T47D (cell line): ENCODE results near the gene SH3PXD2B.
"Not testable (repeated sequence)": the region's sequence is repeated elsewhere in the genome, so short reads cannot be mapped to it uniquely, and the experiment has no call there.

Experiments used
- DNase-seq, 2 experiments: peaks; one replicate each; pipeline versions ENCODE4 v3.0.0 to v3.0.0-alpha.2; 2011 to 2012; ENCODE audit warnings: low read depth in 1 of 2, low spot score in 1 of 2
- JUND ChIP-seq: IDR thresholded peaks from 2 replicates; pipeline ENCODE4 v1.6.1; 2012; ENCODE audit warnings: low read depth
- in situ Hi-C: cut with HindIII; loops from 2 replicates; pipeline ENCODE4 v1.10.0; 2016; ENCODE audit warnings: low sequenced_read_pairs, low pct_unique_long_range_greater_than_20kb

The SH3PXD2B gene

DNA sequence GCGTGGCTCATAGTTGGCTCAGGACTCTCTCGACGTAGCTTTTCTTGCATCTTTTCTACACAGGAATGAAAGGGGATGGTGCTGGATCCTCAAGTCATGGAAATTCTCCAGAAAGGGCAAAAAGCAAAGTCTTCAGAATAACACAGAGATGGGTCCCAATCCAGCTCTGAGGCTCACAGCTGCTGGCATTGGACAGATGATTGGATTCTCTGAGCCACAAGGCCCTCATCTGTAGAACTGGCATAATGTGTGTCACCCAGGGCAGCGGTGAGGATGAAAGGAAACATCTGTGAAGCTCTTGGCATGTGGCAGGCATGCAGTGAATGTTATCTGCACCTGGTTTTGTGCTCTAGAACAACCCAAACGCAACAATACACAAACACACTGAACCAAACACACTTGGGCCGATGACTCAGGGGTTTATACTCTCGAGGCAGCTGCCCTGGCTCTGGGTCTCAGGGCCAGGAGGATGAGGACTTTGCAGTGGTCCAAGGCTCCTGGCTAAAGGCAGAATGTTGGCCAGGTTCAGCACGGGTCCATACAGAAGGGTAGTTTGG, 106.8 kb downstream of the SH3PXD2B start:
- DNase-seq, result no peak
- in situ Hi-C loops, result no loop called here
- TF ChIP-seq JUND, result no peak

DNA sequence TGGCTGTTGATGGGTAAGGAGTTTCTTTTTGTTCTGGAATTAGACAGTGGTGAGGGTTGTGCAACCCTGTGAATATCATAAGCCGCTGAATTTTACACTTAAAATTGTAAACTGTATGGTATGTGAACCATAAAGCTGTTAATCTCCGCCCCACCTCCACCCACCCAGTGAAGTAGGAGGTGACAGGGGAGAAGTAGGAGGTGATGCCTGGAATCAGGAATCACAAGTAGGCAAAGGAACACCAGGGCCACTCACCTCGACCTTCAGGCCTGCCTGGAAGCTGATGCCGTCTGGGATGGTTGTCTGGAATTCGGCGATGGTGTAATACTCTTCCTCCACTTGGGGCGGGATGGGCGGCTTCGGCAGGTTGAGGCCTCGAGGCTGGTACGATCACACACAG, 108.4 kb downstream of the SH3PXD2B start:
- DNase-seq, result no peak
- in situ Hi-C loops, result no loop called here
- TF ChIP-seq JUND, result no peak

DNA sequence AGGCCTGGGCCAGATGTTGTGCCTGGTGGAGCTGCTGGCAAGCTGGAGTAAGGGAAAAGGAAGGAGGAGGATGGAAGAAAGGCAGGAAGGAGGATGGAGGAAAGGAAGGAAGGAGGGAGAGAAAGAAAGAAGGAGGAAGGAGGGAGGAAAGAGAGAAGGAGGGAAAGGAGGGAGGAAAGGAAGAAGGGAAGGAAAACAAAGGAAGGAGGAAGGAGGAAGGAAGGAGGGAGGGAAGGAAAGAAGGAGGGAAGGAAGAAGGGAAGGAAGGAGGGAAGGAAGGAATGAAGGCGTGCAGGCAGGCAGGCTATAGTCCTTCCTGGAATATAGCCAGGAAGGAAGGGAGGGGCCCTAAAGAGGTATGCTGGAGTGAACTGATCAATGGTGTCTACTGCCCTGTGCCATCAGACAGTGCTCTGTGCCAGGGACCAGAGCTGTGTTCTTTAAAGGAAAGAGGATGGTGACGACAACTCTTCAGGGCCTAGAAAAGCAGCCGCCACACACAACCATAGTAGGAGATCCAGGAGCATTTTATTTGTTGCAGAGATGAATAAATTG, 109.4 kb downstream of the SH3PXD2B start:
- in situ Hi-C loops, result no loop called here
- no peak for TF ChIP-seq JUND

DNA sequence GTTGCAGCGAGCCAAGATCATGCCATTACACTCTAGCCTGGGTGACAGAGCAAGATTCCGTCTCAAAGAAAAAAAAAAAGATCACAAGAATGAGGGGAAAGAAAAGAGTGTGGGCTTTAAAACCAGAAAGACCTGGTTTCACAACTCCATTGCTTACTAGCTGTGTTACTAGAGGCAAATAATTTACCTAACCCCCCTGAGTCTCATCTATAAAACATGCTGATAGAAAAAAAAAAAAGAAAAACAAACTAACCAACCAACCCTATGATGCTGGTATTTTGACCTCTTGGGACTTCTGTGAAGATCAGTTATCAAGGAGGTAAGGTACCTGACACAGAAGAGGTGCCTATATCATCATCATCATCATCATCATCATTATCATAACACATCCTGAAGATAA, 110.6 kb downstream of the SH3PXD2B start:
- in situ Hi-C loops, result no loop called here
- no peak for TF ChIP-seq JUND
- DNase-seq, result no peak

More for the DNA sequence above, 109.4 kb downstream of the SH3PXD2B start:
- DNase-seq, result no peak

DNA sequence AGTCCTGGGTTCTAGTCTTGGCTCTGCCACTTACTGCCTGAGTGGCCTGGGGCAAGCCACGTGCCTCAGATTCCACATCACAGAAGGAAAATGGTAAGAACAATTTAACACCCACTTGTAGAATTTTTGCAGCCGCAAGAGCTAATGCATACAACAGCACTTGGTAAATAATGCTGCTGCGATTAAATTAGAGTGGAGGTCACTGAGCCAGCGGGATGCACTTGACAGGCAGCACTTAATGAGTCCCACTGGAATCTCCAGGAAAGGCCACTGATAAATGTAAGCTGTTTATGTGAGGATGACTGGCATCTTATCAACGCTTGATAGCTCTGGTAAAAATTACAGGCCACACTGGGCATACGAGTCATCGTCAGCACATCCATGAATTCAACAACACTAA, 111.4 kb downstream of the SH3PXD2B start:
- in situ Hi-C loops, result no loop called here
- DNase-seq, result no peak
- TF ChIP-seq JUND, result no peak

DNA sequence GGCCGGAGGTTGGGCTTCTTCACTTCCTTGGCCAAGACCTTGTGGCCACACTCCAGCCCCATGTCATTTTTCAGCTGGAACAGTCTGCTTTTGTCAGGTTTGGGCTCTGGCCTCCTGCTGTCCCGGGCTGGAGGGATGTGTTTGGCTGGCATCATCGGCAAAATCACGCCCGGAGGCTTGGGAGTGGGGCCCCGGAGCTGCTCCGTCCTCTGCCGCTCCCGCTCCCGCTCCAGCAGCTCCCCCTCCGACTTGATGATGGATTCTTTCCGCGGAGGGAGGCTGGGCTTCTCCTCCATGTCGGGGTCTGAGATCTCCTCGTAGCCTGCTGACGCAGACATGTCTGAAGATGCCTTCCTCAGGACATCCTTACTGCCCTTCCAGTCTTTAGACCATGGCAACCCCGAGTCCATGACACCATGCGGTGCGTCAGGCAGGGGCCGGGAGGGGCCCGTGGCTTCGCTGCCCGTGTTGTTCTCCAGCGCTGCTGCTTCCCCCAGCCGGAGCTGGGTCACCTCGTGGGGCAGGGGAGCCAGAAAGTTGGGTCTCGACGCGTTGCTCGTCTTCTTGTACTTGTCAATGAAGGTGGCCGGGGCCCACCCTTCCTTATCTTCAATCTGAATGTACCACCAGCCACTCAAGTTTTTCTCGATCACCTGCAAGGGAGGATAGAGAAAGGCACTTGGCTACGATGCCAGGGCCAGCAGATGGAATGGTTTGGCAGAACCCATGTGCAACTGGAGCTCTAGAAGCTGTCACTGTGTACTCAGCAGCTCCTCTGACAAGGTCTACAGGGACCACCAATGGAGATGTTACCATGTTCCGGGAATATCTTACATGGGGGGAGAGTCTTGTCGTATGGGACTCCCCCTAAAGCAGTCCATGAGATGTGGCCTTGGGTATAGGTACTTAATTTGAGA, 114.8 kb downstream of the SH3PXD2B start:
- in situ Hi-C loops, result no loop called here
- DNase-seq, result no peak
- no peak for TF ChIP-seq JUND

DNA sequence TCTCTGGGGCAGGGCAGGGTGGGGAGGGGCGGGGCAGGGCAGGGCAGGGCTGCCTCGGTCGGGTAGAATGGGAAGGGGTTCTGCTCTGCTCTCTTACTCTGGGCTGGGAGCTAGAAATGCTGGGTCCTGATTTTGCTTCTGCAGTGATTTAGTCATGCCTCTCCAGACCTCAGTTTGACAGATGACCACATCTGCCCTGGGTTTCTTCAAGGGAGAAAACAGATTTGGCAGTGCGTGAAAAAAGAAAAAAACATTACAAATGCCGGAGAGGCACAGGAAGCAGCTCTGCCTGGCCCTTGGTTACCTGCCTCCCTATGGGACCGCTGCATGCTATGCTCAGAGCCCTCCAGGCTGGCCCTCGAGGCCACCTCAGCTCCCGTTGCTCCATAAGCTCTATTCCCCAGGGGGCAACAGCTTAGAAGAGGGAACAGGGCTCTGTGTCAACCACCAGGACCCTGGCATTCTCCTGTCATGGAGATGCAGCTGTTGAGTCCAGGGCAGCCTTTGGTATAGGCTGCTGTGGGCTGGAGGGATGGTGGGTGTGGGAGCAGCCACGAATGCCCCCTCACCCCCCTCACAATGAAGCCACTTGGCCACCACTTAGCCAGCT, 117.5 kb downstream of the SH3PXD2B start:
- no peak for TF ChIP-seq JUND
- in situ Hi-C loops, result no loop called here
- no peak for DNase-seq

DNA sequence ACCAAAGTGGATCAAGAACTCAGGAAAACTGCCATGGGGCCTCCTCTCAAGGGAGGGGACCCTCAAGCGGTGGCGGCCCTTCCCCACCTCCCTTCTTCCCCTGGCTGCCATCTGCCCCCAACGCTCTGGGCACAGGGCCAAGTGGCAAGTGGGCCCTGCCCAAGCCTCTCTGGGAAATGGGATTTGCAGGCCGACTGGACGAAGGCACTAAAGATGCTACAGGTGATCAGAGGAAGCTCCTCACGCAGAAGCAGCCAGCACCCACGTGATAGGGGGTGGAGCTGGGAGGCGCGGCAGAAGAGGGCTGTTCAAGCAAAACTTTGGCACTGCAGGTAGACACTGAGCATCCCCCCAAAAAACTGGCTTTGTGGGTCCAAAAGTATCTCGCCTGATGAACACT, 118.1 kb downstream of the SH3PXD2B start:
- TF ChIP-seq JUND, result no peak
- in situ Hi-C loops, result no loop called here
- DNase-seq, result no peak

DNA sequence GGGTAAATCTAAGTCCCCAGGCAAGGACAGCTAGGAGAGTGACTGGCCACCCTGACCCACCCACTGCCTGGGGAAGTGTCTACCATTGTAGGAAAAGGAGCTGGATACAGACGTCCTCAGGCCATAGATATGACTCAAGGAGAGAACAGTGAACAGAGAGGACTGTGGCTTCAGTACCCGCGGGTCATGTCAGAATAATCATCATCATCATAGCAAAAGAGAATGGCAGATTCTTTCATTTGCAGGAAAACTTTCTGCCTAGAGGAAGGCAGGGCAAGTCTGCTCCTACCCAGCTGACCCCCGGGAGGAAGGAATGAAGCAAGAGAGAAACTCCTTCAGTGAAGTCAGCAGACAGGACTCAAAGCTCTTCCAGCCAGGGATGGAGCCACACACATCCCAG, 118.6 kb downstream of the SH3PXD2B start:
- no peak for TF ChIP-seq JUND
- no peak for DNase-seq
- in situ Hi-C loops, result no loop called here

DNA sequence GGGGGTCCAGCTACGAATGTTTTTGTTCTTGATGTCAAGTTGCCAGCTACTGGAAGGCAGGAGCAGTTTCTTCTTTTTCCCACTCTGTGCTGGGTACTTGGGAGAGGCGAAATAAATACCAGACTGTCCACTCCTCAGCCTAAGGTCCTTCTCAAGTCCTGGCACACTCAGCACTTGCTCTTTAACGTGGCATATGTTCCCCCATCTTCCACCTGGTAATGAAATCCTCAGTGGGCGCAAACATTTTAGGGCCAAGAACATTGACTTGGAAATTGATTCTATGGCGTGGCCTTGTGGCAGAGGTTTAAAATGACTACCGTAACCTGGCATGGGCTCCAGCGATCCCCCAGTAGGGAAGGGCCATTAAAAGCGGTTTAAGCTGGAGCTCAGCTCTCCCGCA, 119.7 kb downstream of the SH3PXD2B start:
- in situ Hi-C loops, result no loop called here
- TF ChIP-seq JUND, result no peak
- DNase-seq, result no peak

DNA sequence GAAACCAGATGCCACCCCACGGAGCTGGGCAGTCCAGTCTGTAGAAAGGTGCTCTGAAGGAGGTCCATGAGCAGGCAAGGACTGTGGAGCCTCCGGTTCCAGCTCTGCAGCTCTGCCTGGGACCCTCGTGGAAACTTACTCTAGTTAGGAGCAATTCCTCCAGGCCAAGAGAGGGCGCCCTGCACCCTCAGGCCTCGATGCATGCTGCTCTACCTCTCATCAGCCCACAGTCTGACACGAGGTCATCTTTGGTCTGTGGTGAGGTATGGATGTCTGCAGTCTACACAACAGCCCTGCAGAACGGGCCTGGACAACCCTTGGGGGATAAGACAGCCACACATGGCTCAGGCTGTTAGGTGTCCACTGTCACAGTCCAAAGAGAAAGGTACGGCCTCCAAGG, 120.1 kb downstream of the SH3PXD2B start:
- TF ChIP-seq JUND, result no peak
- in situ Hi-C loops, result no loop called here
- no peak for DNase-seq

DNA sequence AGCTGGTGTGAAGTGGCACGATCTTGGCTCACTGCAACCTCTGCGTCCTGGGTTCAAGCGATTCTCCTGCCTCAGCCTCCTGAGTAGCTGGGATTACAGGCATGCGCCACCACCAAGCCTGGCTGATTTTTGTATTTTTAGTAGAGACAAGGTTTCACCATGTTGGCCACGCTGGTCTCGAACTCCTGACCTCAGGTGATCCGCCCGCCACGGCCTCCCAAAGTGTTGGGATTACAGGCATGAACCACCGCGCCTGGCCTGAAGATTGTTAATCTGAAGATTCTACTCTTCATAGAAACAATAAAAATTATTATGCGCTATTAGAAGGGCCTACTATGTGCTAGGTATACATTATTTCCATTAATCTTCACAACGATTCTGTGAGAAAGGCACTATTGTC, 127.4 kb downstream of the SH3PXD2B start:
- in situ Hi-C loops, DNase-seq: not testable (repeated sequence)

DNA sequence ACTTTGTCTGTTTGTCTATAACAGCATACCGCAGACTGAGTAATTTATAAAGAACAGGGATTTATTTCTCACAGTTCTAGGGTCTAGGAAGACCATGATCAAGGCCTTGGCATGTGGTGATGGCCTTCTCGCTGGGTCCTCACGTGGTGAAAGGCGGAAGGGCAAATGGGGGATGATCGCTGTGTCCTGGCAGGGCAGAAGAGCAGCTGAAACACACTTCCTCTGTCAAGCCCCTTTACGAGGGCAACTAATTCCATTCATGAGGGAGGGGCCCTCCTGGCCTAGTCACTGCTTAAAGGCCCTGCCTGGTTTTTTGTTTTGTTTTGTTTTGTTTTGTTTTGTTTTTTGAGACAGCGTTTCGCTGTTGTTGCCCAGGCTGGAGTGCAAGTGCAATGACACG, 128.9 kb downstream of the SH3PXD2B start:
- DNase-seq, result no peak
- in situ Hi-C loops, result no loop called here
- TF ChIP-seq JUND, result no peak
